Measurements from ENCODE around the gene S100A6. TPM values are rescaled to one million over a fixed set of nuclear protein-coding genes. Genes with fewer than 3 reads are reported as not detected.

S100A6 gene
- total RNA-seq, 1 experiment from 2014 or later, result 19.2 TPM

DNA sequence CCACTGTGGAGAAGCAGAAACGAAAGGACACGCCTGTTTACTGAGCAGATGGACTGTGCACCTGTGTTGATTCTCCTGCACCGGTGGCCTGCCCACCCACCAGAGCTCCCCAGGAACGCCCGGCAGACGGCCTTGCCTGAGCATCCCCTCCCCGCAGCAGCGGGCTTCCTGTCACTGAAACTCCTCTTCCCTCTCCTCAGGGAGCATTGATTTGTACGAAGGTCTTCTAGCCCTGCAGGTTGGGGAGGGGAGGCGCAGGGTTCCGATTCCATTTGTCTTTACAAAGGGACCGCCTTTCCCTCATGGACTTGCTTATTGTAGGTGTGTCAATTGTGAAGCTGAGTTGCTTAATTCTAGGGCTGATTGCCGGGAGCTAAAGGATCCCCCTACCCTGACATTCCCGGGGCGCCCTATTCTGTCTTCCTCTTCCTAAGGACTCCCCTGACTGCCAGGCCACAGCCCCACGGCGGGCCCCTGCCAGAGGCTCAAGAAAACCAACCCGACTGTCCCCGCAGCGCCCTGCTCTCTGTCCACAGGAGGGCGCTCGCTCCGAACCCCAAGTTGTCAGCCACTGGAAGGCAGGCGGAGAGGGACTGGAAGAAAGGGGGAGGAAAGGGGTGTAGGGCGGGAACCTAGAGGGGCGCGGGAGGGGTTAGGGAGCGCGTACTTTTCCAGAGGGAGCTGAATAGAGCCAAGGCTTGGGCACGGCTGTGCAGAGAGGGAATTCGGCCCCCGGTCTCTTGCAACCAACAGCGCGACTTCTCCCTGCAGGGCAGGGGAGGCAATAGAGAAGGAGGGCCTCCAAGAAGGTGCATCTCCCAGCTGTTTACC is 2.8 kb downstream of the S100A6 start (continued):
- no peak for TF ChIP-seq RORB (CRISPR knock-in tag; IDR thresholded peaks at IDR 0.05)
- no peak for TF ChIP-seq MXD4 (CRISPR knock-in tag; IDR thresholded peaks at IDR 0.05; ENCODE audit: borderline replicate concordance)
- no peak for TF ChIP-seq ELF4 (CRISPR knock-in tag; IDR thresholded peaks at IDR 0.05; ENCODE audit: low read depth)
- no peak for TF ChIP-seq GABPB1 (CRISPR knock-in tag; IDR thresholded peaks at IDR 0.05)
- TF ChIP-seq, protein P1, sequence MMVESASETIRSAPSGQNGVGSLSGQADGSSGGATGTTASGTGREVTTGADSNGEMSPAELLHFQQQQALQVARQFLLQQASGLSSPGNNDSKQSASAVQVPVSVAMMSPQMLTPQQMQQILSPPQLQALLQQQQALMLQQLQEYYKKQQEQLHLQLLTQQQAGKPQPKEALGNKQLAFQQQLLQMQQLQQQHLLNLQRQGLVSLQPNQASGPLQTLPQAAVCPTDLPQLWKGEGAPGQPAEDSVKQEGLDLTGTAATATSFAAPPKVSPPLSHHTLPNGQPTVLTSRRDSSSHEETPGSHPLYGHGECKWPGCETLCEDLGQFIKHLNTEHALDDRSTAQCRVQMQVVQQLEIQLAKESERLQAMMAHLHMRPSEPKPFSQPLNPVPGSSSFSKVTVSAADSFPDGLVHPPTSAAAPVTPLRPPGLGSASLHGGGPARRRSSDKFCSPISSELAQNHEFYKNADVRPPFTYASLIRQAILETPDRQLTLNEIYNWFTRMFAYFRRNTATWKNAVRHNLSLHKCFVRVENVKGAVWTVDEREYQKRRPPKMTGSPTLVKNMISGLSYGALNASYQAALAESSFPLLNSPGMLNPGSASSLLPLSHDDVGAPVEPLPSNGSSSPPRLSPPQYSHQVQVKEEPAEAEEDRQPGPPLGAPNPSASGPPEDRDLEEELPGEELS (CRISPR knock-in tag; IDR thresholded peaks at IDR 0.05), result no peak
- TF ChIP-seq, protein P2, sequence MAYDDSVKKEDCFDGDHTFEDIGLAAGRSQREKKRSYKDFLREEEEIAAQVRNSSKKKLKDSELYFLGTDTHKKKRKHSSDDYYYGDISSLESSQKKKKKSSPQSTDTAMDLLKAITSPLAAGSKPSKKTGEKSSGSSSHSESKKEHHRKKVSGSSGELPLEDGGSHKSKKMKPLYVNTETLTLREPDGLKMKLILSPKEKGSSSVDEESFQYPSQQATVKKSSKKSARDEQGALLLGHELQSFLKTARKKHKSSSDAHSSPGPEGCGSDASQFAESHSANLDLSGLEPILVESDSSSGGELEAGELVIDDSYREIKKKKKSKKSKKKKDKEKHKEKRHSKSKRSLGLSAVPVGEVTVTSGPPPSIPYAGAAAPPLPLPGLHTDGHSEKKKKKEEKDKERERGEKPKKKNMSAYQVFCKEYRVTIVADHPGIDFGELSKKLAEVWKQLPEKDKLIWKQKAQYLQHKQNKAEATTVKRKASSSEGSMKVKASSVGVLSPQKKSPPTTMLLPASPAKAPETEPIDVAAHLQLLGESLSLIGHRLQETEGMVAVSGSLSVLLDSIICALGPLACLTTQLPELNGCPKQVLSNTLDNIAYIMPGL (CRISPR knock-in tag; IDR thresholded peaks at IDR 0.05), result peak; percentile 5; the same call in 1 of the 2 replicates
- no peak for TF ChIP-seq NR3C1 (CRISPR knock-in tag; conservative IDR thresholded peaks at IDR 0.05; ENCODE audit: low read depth)
- TF ChIP-seq, protein P3, sequence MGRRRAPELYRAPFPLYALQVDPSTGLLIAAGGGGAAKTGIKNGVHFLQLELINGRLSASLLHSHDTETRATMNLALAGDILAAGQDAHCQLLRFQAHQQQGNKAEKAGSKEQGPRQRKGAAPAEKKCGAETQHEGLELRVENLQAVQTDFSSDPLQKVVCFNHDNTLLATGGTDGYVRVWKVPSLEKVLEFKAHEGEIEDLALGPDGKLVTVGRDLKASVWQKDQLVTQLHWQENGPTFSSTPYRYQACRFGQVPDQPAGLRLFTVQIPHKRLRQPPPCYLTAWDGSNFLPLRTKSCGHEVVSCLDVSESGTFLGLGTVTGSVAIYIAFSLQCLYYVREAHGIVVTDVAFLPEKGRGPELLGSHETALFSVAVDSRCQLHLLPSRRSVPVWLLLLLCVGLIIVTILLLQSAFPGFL (CRISPR knock-in tag; IDR thresholded peaks at IDR 0.05; ENCODE audit: borderline replicate concordance), result no peak
- peak; percentile 71 for TF ChIP-seq SP1 (CRISPR knock-in tag; conservative IDR thresholded peaks at IDR 0.05)
- TF ChIP-seq MYBL2 (CRISPR knock-in tag; IDR thresholded peaks at IDR 0.05), result no peak
- no peak for TF ChIP-seq CREB1 (CRISPR knock-in tag; IDR thresholded peaks at IDR 0.05)
- no peak for TF ChIP-seq SMAD3 (CRISPR knock-in tag; IDR thresholded peaks at IDR 0.05; ENCODE audit: borderline replicate concordance)
- no peak for TF ChIP-seq PRRX2 (CRISPR knock-in tag; IDR thresholded peaks at IDR 0.05)
- TF ChIP-seq, protein P4, sequence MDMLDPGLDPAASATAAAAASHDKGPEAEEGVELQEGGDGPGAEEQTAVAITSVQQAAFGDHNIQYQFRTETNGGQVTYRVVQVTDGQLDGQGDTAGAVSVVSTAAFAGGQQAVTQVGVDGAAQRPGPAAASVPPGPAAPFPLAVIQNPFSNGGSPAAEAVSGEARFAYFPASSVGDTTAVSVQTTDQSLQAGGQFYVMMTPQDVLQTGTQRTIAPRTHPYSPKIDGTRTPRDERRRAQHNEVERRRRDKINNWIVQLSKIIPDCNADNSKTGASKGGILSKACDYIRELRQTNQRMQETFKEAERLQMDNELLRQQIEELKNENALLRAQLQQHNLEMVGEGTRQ (CRISPR knock-in tag; IDR thresholded peaks at IDR 0.05), result no peak
- TF ChIP-seq KAT7 (CRISPR knock-in tag; IDR thresholded peaks at IDR 0.05; ENCODE audit: borderline replicate concordance), result no peak
- TF ChIP-seq TEAD4 (CRISPR knock-in tag; IDR thresholded peaks at IDR 0.05), result no peak
- TF ChIP-seq, protein P5, sequence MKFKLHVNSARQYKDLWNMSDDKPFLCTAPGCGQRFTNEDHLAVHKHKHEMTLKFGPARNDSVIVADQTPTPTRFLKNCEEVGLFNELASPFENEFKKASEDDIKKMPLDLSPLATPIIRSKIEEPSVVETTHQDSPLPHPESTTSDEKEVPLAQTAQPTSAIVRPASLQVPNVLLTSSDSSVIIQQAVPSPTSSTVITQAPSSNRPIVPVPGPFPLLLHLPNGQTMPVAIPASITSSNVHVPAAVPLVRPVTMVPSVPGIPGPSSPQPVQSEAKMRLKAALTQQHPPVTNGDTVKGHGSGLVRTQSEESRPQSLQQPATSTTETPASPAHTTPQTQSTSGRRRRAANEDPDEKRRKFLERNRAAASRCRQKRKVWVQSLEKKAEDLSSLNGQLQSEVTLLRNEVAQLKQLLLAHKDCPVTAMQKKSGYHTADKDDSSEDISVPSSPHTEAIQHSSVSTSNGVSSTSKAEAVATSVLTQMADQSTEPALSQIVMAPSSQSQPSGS (CRISPR knock-in tag; IDR thresholded peaks at IDR 0.05; ENCODE audit: borderline replicate concordance, low read depth), result no peak
- TF ChIP-seq, protein P6, sequence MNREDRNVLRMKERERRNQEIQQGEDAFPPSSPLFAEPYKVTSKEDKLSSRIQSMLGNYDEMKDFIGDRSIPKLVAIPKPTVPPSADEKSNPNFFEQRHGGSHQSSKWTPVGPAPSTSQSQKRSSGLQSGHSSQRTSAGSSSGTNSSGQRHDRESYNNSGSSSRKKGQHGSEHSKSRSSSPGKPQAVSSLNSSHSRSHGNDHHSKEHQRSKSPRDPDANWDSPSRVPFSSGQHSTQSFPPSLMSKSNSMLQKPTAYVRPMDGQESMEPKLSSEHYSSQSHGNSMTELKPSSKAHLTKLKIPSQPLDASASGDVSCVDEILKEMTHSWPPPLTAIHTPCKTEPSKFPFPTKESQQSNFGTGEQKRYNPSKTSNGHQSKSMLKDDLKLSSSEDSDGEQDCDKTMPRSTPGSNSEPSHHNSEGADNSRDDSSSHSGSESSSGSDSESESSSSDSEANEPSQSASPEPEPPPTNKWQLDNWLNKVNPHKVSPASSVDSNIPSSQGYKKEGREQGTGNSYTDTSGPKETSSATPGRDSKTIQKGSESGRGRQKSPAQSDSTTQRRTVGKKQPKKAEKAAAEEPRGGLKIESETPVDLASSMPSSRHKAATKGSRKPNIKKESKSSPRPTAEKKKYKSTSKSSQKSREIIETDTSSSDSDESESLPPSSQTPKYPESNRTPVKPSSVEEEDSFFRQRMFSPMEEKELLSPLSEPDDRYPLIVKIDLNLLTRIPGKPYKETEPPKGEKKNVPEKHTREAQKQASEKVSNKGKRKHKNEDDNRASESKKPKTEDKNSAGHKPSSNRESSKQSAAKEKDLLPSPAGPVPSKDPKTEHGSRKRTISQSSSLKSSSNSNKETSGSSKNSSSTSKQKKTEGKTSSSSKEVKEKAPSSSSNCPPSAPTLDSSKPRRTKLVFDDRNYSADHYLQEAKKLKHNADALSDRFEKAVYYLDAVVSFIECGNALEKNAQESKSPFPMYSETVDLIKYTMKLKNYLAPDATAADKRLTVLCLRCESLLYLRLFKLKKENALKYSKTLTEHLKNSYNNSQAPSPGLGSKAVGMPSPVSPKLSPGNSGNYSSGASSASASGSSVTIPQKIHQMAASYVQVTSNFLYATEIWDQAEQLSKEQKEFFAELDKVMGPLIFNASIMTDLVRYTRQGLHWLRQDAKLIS (CRISPR knock-in tag; IDR thresholded peaks at IDR 0.05; ENCODE audit: borderline replicate concordance), result no peak
- TF ChIP-seq, protein P7, sequence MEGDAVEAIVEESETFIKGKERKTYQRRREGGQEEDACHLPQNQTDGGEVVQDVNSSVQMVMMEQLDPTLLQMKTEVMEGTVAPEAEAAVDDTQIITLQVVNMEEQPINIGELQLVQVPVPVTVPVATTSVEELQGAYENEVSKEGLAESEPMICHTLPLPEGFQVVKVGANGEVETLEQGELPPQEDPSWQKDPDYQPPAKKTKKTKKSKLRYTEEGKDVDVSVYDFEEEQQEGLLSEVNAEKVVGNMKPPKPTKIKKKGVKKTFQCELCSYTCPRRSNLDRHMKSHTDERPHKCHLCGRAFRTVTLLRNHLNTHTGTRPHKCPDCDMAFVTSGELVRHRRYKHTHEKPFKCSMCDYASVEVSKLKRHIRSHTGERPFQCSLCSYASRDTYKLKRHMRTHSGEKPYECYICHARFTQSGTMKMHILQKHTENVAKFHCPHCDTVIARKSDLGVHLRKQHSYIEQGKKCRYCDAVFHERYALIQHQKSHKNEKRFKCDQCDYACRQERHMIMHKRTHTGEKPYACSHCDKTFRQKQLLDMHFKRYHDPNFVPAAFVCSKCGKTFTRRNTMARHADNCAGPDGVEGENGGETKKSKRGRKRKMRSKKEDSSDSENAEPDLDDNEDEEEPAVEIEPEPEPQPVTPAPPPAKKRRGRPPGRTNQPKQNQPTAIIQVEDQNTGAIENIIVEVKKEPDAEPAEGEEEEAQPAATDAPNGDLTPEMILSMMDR (IDR thresholded peaks at IDR 0.05), result peak; percentile 72
- no peak for TF ChIP-seq RELA (CRISPR knock-in tag; IDR thresholded peaks at IDR 0.05; ENCODE audit: borderline replicate concordance)
- TF ChIP-seq TEAD1 (CRISPR knock-in tag; IDR thresholded peaks at IDR 0.05), result peak; percentile 15; the same call in 1 of the 2 replicates
- TF ChIP-seq ESRRA (CRISPR knock-in tag; IDR thresholded peaks at IDR 0.05; ENCODE audit: borderline replicate concordance), result no peak
- no peak for TF ChIP-seq SMAD4 (CRISPR knock-in tag; IDR thresholded peaks at IDR 0.05)
- peak; percentile 69 for TF ChIP-seq ETV6 (CRISPR knock-in tag; IDR thresholded peaks at IDR 0.05)
- TF ChIP-seq EMX1 (CRISPR knock-in tag; IDR thresholded peaks at IDR 0.05), result no peak
